Body of pancreas (tissue), 4 donors: ENCODE results near the gene DSTN. TPM values are rescaled to one million over a fixed set of nuclear protein-coding genes. Genes with fewer than 3 reads are reported as not detected.

Experiments used
- ATAC-seq: fragments of 150-250 bp; one replicate; pipeline ENCODE4 v1.9.1; 2016
- DNase-seq, 4 donors: peaks; one replicate each; pipeline ENCODE4 v3.0.0-alpha.2; 2019
- H3K27ac ChIP-seq, 4 donors: fragments of 200-600 bp; sonication (generic); 1 replicate in 3 of 4; 2 replicates in 1 of 4; pipeline versions ENCODE4 v1.5.1 to v1.6.1; 2016 to 2019; ENCODE audit warnings: mild to moderate bottlenecking in 1 of 4, mixed read lengths in 1 of 4, moderate library complexity in 1 of 4
- H3K27me3 ChIP-seq, 2 donors: fragments of 200-600 bp; sonication (generic); one replicate each; pipeline ENCODE4 v1.6.0; 2016; ENCODE audit warnings: mild to moderate bottlenecking in 1 of 2
- H3K36me3 ChIP-seq, 2 donors: fragments of 200-600 bp; sonication (generic); replicated peaks in 1 of 2; 2 replicates each; pipeline ENCODE4 v1.5.1; 2016; ENCODE audit warnings: low read depth in 2 of 2; ENCODE audit not compliant: insufficient read depth in 1 of 2
- H3K4me1 ChIP-seq: fragments of 200-600 bp; sonication (generic); one replicate; pipeline ENCODE4 v1.6.0; 2016
- H3K4me3 ChIP-seq, 2 donors: fragments of 200-600 bp; sonication (generic); 1 replicate in 1 of 2; 2 replicates in 1 of 2; pipeline ENCODE4 v1.5.1; 2016 to 2019
- H3K9me3 ChIP-seq, 3 donors: fragments of 200-600 bp; sonication (generic); 1 replicate in 2 of 3; 2 replicates in 1 of 3; pipeline ENCODE4 v1.5.1; 2016
- CTCF ChIP-seq, 7 experiments: fragments of 450-650 bp in 4 of 7; fragments of 200-600 bp in 3 of 7; sonication (generic) in 3 of 7; IDR thresholded peaks; one replicate each; pipeline ENCODE4 v1.5.1; 2016 to 2019; ENCODE audit warnings: antibody characterized with exemption in 7 of 7
- POLR2A ChIP-seq, 3 donors: fragments of 450-650 bp; IDR thresholded peaks; one replicate each; pipeline ENCODE4 v1.6.1; 2016; ENCODE audit warnings: antibody characterized with exemption in 3 of 3, mild to moderate bottlenecking in 2 of 3
- WGBS, 2 donors: methylation state at CpG; one replicate each; pipeline ENCODE4 v1.1.5; 2017; 5-methylcytosine and 5-hydroxymethylcytosine counted together
- intact Hi-C: fragments of 100-400 bp; cut with DNase I; formaldehyde crosslinking; loops from one replicate; pipeline ENCODE4 v1.15.1; 2023
- total RNA-seq, 2 donors: library from RNA; depleted of rRNA; stranded (reverse); fragments of >200 nt; gene quantifications; one replicate each; pipeline ENCODE4 v1.1.0, GENCODE V29; 2016

DSTN gene
- total RNA-seq, result 100 to 1,000 TPM; 103 to 464 TPM

- DNase-seq, result peak; percentile 94 to 95 (median 94)
- intact Hi-C loops, result no loop called here
- peaks cover 35% of the 10 kb centered on the region for H3K4me1 ChIP-seq
- WGBS, 2 donors, result 0 to 3% methylated on average over 7 to 61 of the region's 70 CpGs
- TF ChIP-seq POLR2A (IDR thresholded peaks at IDR 0.05), result peak; percentile 97 to 98 (median 98)
- peak in 1 of 7 experiments; percentile 2 for TF ChIP-seq CTCF (IDR thresholded peaks at IDR 0.05)
- no peaks in the 10 kb centered on the region for H3K9me3 ChIP-seq
- H3K27ac ChIP-seq, result peak within 1 kb of the TSS; percentile 97 to 100 (median 100)
- ATAC-seq, result peak; percentile 85
- no peaks in the 10 kb centered on the region for H3K36me3 ChIP-seq
- peak within 1 kb of the TSS; percentile 94 to 95 for H3K4me3 ChIP-seq
- peaks cover 0 to 5% of the 10 kb centered on the region in 2 donors for H3K27me3 ChIP-seq
Observed at GRCh38 chr20:17569616-17570346, at the start of gene DSTN. Gene DSTN (plus strand): TSS chr20:17570075. CDS start chr20:17570209, 134 bp downstream.

- no peak for ATAC-seq
- Histone ChIP-seq H3K9me3 (no peaks in the 10 kb centered on the region), H3K27me3 (no peaks in the 10 kb centered on the region), H3K4me1 (no peaks in the 10 kb centered on the region), H3K36me3 (no peaks in the 10 kb centered on the region), H3K4me3 (no peak overlapping the region), H3K27ac (no peak overlapping the region)
- intact Hi-C loops, result no loop called here
- WGBS, 2 donors, result 46 to 48% methylated on average over 3 of the region's 3 CpGs
- no peak for DNase-seq
- TF ChIP-seq POLR2A (IDR thresholded peaks at IDR 0.05), result no peak
Observed at GRCh38 chr20:17520583-17520982, 49.3 kb upstream of the DSTN start.

GRCh38 chr20:17522528-17522927 is 47.3 kb upstream of the DSTN start:
- Histone ChIP-seq H3K4me1 (no peaks in the 10 kb centered on the region), H3K9me3 (no peaks in the 10 kb centered on the region), H3K36me3 (no peaks in the 10 kb centered on the region), H3K27me3 (no peaks in the 10 kb centered on the region), H3K27ac (no peak overlapping the region), H3K4me3 (no peak overlapping the region)
- ATAC-seq (no peak), DNase-seq (peak in 1 of 4 donors; percentile 3)
- TF ChIP-seq POLR2A (IDR thresholded peaks at IDR 0.05) (no peak), CTCF (IDR thresholded peaks at IDR 0.05) (no peak)
- intact Hi-C loops, result no loop called here
- WGBS, 2 donors, result 68 to 78% methylated on average over 3 of the region's 3 CpGs

- Histone ChIP-seq H3K4me3 (no peak overlapping the region), H3K4me1 (no peaks in the 10 kb centered on the region), H3K9me3 (no peaks in the 10 kb centered on the region), H3K27ac (no peak overlapping the region), H3K27me3 (no peaks in the 10 kb centered on the region), H3K36me3 (no peaks in the 10 kb centered on the region)
- ATAC-seq (no peak), DNase-seq (peak in 1 of 4 donors; percentile 1)
- intact Hi-C loops, result no loop called here
- WGBS, 2 donors, result 74 to 77% methylated on average over 5 of the region's 5 CpGs
- TF ChIP-seq POLR2A (IDR thresholded peaks at IDR 0.05), result no peak
- no peak for TF ChIP-seq CTCF (IDR thresholded peaks at IDR 0.05)
Observed at GRCh38 chr20:17523326-17523725, 46.5 kb upstream of the DSTN start.

- Histone ChIP-seq H3K27me3 (no peaks in the 10 kb centered on the region), H3K4me3 (no peak overlapping the region), H3K27ac (no peak overlapping the region), H3K36me3 (no peaks in the 10 kb centered on the region), H3K9me3 (no peaks in the 10 kb centered on the region), H3K4me1 (no peaks in the 10 kb centered on the region)
- intact Hi-C loops, result no loop called here
- TF ChIP-seq POLR2A (IDR thresholded peaks at IDR 0.05) (no peak), CTCF (IDR thresholded peaks at IDR 0.05) (no peak)
- DNase-seq, result no peak
- 79 to 82% methylated on average over 8 of the region's 8 CpGs for whole genome bisulfite sequencing, 2 donors
- no peak for ATAC-seq
Observed at GRCh38 chr20:17524560-17524959, 45.3 kb upstream of the DSTN start.
